Mesothelial cell of epicardium (in vitro differentiated cells): Measurements from ENCODE around the gene ASTL. TPM values are rescaled to one million over a fixed set of nuclear protein-coding genes. Genes with fewer than 3 reads are reported as not detected.

Experiments
- DNase-seq, 2 experiments: peaks; one replicate each; pipeline ENCODE4 v3.0.0; 2021; ENCODE audit warnings: low spot score in 2 of 2; ENCODE audit not compliant: unreplicated experiment in 2 of 2
- H3K27ac Mint-ChIP-seq: 2 replicates; pipeline ENCODE4 v1.8.0; 2021; ENCODE audit warnings: mixed read lengths
- H3K27me3 Mint-ChIP-seq: 2 replicates; pipeline ENCODE4 v1.8.0; 2021; ENCODE audit warnings: low read depth, mixed read lengths
- H3K36me3 Mint-ChIP-seq: 2 replicates; pipeline ENCODE4 v1.8.0; 2021; ENCODE audit warnings: mixed read lengths
- H3K4me1 Mint-ChIP-seq: 2 replicates; pipeline ENCODE4 v1.8.0; 2021; ENCODE audit warnings: mixed read lengths
- H3K4me3 Mint-ChIP-seq: 2 replicates; pipeline ENCODE4 v1.8.0; 2021; ENCODE audit warnings: mild to moderate bottlenecking, moderate library complexity, mixed read lengths
- H3K9me3 Mint-ChIP-seq: 2 replicates; pipeline ENCODE4 v1.8.0; 2021; ENCODE audit warnings: mixed read lengths
- CTCF ChIP-seq: fragments of 200-600 bp; sonication (generic); IDR thresholded peaks from one replicate; pipeline ENCODE4 v1.5.0; 2021; ENCODE audit warnings: antibody characterized with exemption; ENCODE audit not compliant: unreplicated experiment
- total RNA-seq: library from RNA; stranded (reverse); gene quantifications from 3 replicates; pipeline ENCODE4 v1.2.1, GENCODE V29; 2021

The ASTL gene
- total RNA-seq, 1 donor from 2014 or later = 1.2 TPM

GRCh38 chr2:96113951-96114350, 24.4 kb downstream of the ASTL start:
- peaks cover 49% of the 10 kb centered on the region for H3K27me3 Mint-ChIP-seq
- H3K36me3 Mint-ChIP-seq = no peaks in the 10 kb centered on the region
- no peak for TF ChIP-seq CTCF

GRCh38 chr2:96113367-96113677, 25.0 kb downstream of the ASTL start:
- no peak overlapping the region for H3K27ac Mint-ChIP-seq
- H3K36me3 Mint-ChIP-seq = no peaks in the 10 kb centered on the region
- peak in 1 of 2 experiments; percentile 13 for DNase-seq
- peaks cover 43% of the 10 kb centered on the region for H3K27me3 Mint-ChIP-seq
- peaks cover 14% of the 10 kb centered on the region for H3K4me1 Mint-ChIP-seq
- no peaks in the 10 kb centered on the region for H3K9me3 Mint-ChIP-seq
- no peak for TF ChIP-seq CTCF
- H3K4me3 Mint-ChIP-seq = no peak overlapping the region

More at GRCh38 chr2:96113951-96114350, 24.4 kb downstream of the ASTL start:
- DNase-seq = peak in 1 of 2 experiments; percentile 12
- Mint-ChIP-seq H3K4me1 (peaks cover 13% of the 10 kb centered on the region), H3K4me3 (no peak overlapping the region), H3K27ac (no peak overlapping the region), H3K9me3 (no peaks in the 10 kb centered on the region)

- Mint-ChIP-seq H3K36me3 (no peaks in the 10 kb centered on the region), H3K9me3 (no peaks in the 10 kb centered on the region), H3K27me3 (peaks cover 37% of the 10 kb centered on the region), H3K27ac (no peak overlapping the region), H3K4me1 (peaks cover 13% of the 10 kb centered on the region), H3K4me3 (no peak overlapping the region)
- no peak for TF ChIP-seq CTCF
- peak in 1 of 2 experiments; percentile 6 for DNase-seq
Measured at GRCh38 chr2:96112501-96113366, 25.6 kb downstream of the ASTL start.

- H3K4me3 Mint-ChIP-seq = no peak overlapping the region
- H3K27me3 Mint-ChIP-seq = peaks cover 30% of the 10 kb centered on the region
- peak in 1 of 2 experiments; percentile 9 for DNase-seq
- no peak for TF ChIP-seq CTCF
- H3K36me3 Mint-ChIP-seq = no peaks in the 10 kb centered on the region
- peaks cover 8% of the 10 kb centered on the region for H3K4me1 Mint-ChIP-seq
- no peaks in the 10 kb centered on the region for H3K9me3 Mint-ChIP-seq
- H3K27ac Mint-ChIP-seq = no peak overlapping the region
Measured at GRCh38 chr2:96111823-96112500, 26.3 kb downstream of the ASTL start.

GRCh38 chr2:96111257-96111640, 27.1 kb downstream of the ASTL start:
- Mint-ChIP-seq H3K27ac (no peak overlapping the region), H3K27me3 (peaks cover 29% of the 10 kb centered on the region), H3K4me1 (peaks cover 8% of the 10 kb centered on the region), H3K9me3 (no peaks in the 10 kb centered on the region), H3K4me3 (no peak overlapping the region), H3K36me3 (no peaks in the 10 kb centered on the region)
- TF ChIP-seq CTCF = no peak
- DNase-seq = no peak
